Measurements from ENCODE around the gene CDH2. TPM values are rescaled to one million over a fixed set of nuclear protein-coding genes. Genes with fewer than 3 reads are reported as not detected.
A peak's percentile ranks its signal among the peaks of the same experiment; 100 is the strongest.

Gene CDH2
- total and polyA plus RNA-seq, 4 donors = 0.14 to 5.0 (median 0.87) TPM

- no peaks in the 10 kb centered on the region for H3K27me3 ChIP-seq (ENCODE audit: control insufficient read depth in 3 of 3, insufficient read depth in 3 of 3, low read length in 2 of 3)
- WGBS, 2 donors = 87 to 95% methylated on average over 3 of the region's 3 CpGs
- H3K36me3 ChIP-seq (ENCODE audit: control insufficient read depth in 4 of 4, insufficient read depth in 4 of 4, low read length in 4 of 4) = no peaks in the 10 kb centered on the region
- no peak for ATAC-seq (ENCODE audit: insufficient read depth, low FRiP score)
- peaks cover 0 to 2% (median 0%) of the 10 kb centered on the region in 4 donors for H3K9me3 ChIP-seq (ENCODE audit: control insufficient read depth in 4 of 4, insufficient read depth in 3 of 4, low read length in 3 of 4)
- peaks cover 0 to 8% (median 0%) of the 10 kb centered on the region in 5 donors for H3K4me1 ChIP-seq (ENCODE audit: control insufficient read depth in 5 of 5, insufficient read depth in 5 of 5, low read length in 5 of 5)
- H3K9ac ChIP-seq (ENCODE audit: insufficient read depth in 1 of 2, low read length in 2 of 2) = no peak overlapping the region
- peak overlapping the region in 1 of 2 donors; percentile 16 for H3K27ac ChIP-seq (ENCODE audit: low read depth in 1 of 2, low read length in 1 of 2)
- no peak for DNase-seq
- TF ChIP-seq CTCF (IDR thresholded peaks at IDR 0.05; ENCODE audit: control extremely low read depth, extremely low read depth) = no peak
- H3K4me3 ChIP-seq = no peak overlapping the region
These were observed 81.9 kb downstream of the CDH2 start for GRCh38 chr18:28095041-28095440.

DNA sequence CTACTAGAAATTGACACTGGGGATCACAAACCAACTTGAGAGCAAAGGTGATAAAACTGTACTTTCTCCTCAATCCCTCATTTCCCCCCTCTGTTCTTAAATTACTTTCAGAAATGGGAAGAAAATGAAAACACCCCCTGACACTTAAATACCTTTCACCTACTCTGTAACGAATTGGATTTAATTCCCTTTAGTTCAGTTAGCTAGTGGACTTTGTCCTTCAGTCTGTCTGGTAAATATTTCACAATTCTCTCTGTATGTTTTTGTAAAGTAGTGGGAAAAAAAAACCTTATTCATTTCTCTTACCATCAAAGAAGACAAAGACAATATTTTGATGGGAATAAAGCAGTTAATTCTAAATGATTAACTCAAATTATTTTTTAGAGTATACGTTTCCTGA, 85.7 kb downstream of the CDH2 start:
- Histone ChIP-seq H3K9ac (ENCODE audit: insufficient read depth in 1 of 2, low read length in 2 of 2) (no peak overlapping the region), H3K27me3 (ENCODE audit: control insufficient read depth in 3 of 3, insufficient read depth in 3 of 3, low read length in 2 of 3) (no peaks in the 10 kb centered on the region), H3K36me3 (ENCODE audit: control insufficient read depth in 4 of 4, insufficient read depth in 4 of 4, low read length in 4 of 4) (no peaks in the 10 kb centered on the region), H3K4me3 (no peak overlapping the region), H3K27ac (ENCODE audit: low read depth in 1 of 2, low read length in 1 of 2) (no peak overlapping the region), H3K4me1 (ENCODE audit: control insufficient read depth in 5 of 5, insufficient read depth in 5 of 5, low read length in 5 of 5) (peaks cover 0 to 18% (median 4%) of the 10 kb centered on the region in 5 donors), H3K9me3 (ENCODE audit: control insufficient read depth in 4 of 4, insufficient read depth in 3 of 4, low read length in 3 of 4) (no peaks in the 10 kb centered on the region)
- TF ChIP-seq CTCF (IDR thresholded peaks at IDR 0.05; ENCODE audit: control extremely low read depth, extremely low read depth) = no peak
- no peak for ATAC-seq (ENCODE audit: insufficient read depth, low FRiP score)
- DNase-seq = no peak
- 68 to 75% methylated on average over 2 of the region's 2 CpGs for WGBS, 2 donors

DNA sequence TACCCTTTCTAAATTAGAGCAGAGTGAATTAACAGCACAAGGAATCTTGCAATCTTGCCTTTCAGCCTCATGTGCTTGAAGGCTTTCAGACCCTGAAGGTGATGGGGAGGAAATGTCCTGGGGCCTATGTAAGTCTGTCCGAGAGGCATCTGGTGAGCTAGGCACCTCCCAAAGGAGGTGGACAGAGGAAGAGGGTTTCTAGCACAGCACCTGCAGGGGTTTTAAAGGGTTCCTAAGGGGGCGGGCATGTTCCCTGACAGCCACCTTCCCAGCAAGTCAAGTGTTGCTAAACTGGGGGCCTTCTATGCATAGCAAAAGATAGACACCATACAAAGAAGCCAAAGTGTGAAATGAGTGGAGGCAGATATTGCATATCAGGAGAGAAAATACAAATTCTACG, 88.5 kb downstream of the CDH2 start:
- no peak for TF ChIP-seq CTCF (IDR thresholded peaks at IDR 0.05; ENCODE audit: control extremely low read depth, extremely low read depth)
- no peak for DNase-seq
- Histone ChIP-seq H3K9ac (ENCODE audit: insufficient read depth in 1 of 2, low read length in 2 of 2) (no peak overlapping the region), H3K36me3 (ENCODE audit: control insufficient read depth in 4 of 4, insufficient read depth in 4 of 4, low read length in 4 of 4) (no peaks in the 10 kb centered on the region), H3K27ac (ENCODE audit: low read depth in 1 of 2, low read length in 1 of 2) (no peak overlapping the region), H3K4me1 (ENCODE audit: control insufficient read depth in 5 of 5, insufficient read depth in 5 of 5, low read length in 5 of 5) (peaks cover 0 to 24% (median 4%) of the 10 kb centered on the region in 5 donors), H3K27me3 (ENCODE audit: control insufficient read depth in 3 of 3, insufficient read depth in 3 of 3, low read length in 2 of 3) (no peaks in the 10 kb centered on the region), H3K4me3 (no peak overlapping the region), H3K9me3 (ENCODE audit: control insufficient read depth in 4 of 4, insufficient read depth in 3 of 4, low read length in 3 of 4) (no peaks in the 10 kb centered on the region)
- ATAC-seq (ENCODE audit: insufficient read depth, low FRiP score) = no peak
- 85 to 88% methylated on average over 3 of the region's 3 CpGs for WGBS, 2 donors
